H1 (cell line): ENCODE measurements around the gene TMEM117. TPM values are rescaled to one million over a fixed set of nuclear protein-coding genes. Genes with fewer than 3 reads are reported as not detected.

Experiments
- CTCF ChIA-PET: fragments of 300-600 bp; sonication (Branson Sonifier 250); formaldehyde crosslinking; loops from one replicate; lab custom pipeline; 2021; ENCODE audit not compliant: partially characterized antibody; lab: Charles Lee
- POLR2A ChIA-PET: fragments of 300-600 bp; sonication (Branson Sonifier 250); formaldehyde crosslinking; loops from one replicate; lab custom pipeline; 2021; ENCODE audit warnings: inconsistent platforms; ENCODE audit not compliant: partially characterized antibody; lab: Charles Lee
- DNase-seq, 2 experiments: peaks; one replicate each; pipeline versions ENCODE4 v3.0.0 to v3.0.0-alpha.2; 2010 to 2022; ENCODE audit warnings: low spot score in 2 of 2, low read depth in 1 of 2, mixed read lengths in 1 of 2
- FAIRE-seq: peaks from 2 replicates; lab custom pipeline; 2011; peaks lifted over from hg19 to GRCh38; lab: Jason Lieb, UNC
- H2AFZ ChIP-seq: 2 replicates; pipeline ENCODE4 v1.8.1; 2012; ENCODE audit warnings: low read length, inconsistent platforms
- H2AK5ac ChIP-seq: 2 replicates; pipeline ENCODE4 v1.6.1; 2013; ENCODE audit warnings: low read depth, low read length
- H2BK120ac ChIP-seq: replicated peaks from 2 replicates; pipeline ENCODE3; 2013; ENCODE audit warnings: low read depth, low read length, inconsistent platforms
- H2BK12ac ChIP-seq: 2 replicates; pipeline ENCODE4 v1.6.1; 2013; ENCODE audit warnings: low read depth, low read length
- H2BK15ac ChIP-seq: 2 replicates; pipeline ENCODE4 v1.6.1; 2013; ENCODE audit warnings: low read length
- H2BK20ac ChIP-seq: 2 replicates; pipeline ENCODE4 v1.6.1; 2013; ENCODE audit warnings: low read length
- H2BK5ac ChIP-seq: 2 replicates; pipeline ENCODE4 v1.6.1; 2013; ENCODE audit warnings: low read depth, low read length
- H3K14ac ChIP-seq: 2 replicates; pipeline ENCODE4 v1.6.1; 2013; ENCODE audit warnings: inconsistent platforms; ENCODE audit not compliant: insufficient read length
- H3K18ac ChIP-seq: 2 replicates; pipeline ENCODE4 v1.6.1; 2013; ENCODE audit warnings: low read length; ENCODE audit errors: extremely low read depth
- H3K23ac ChIP-seq: 2 replicates; pipeline ENCODE4 v1.6.1; 2013; ENCODE audit warnings: inconsistent platforms; ENCODE audit not compliant: insufficient read length
- H3K23me2 ChIP-seq: 2 replicates; pipeline ENCODE4 v1.6.1; 2013; ENCODE audit warnings: low read depth, low read length
- H3K27ac ChIP-seq: 2 replicates; pipeline ENCODE4 v1.6.1; 2011; ENCODE audit warnings: low read depth, low read length, inconsistent platforms
- H3K27me3 ChIP-seq, 4 experiments: replicated peaks in 1 of 4; 1 replicate in 1 of 4; 2 replicates in 3 of 4; pipeline versions ENCODE4 v1.6.1 to v1.8.1; 2011 to 2013; ENCODE audit warnings: low read length in 3 of 4, mild to moderate bottlenecking in 3 of 4, inconsistent platforms in 2 of 4, mixed read lengths in 2 of 4, moderate library complexity in 1 of 4; ENCODE audit not compliant: control insufficient read depth in 3 of 4, insufficient read depth in 3 of 4; ENCODE audit errors: extremely low read depth in 1 of 4
- H3K36me3 ChIP-seq, 4 experiments: 2 replicates each; pipeline versions ENCODE4 v1.6.1 to v1.8.1; 2011 to 2013; ENCODE audit warnings: mild to moderate bottlenecking in 4 of 4, low read length in 3 of 4, moderate library complexity in 2 of 4, control low read depth in 1 of 4, inconsistent platforms in 1 of 4; ENCODE audit not compliant: insufficient read depth in 4 of 4, control insufficient read depth in 2 of 4
- H3K4ac ChIP-seq: replicated peaks from 2 replicates; pipeline ENCODE3; 2013; ENCODE audit warnings: low read length, low read depth, mixed read lengths, inconsistent platforms; ENCODE audit not compliant: insufficient read length
- H3K4me1 ChIP-seq, 4 experiments: replicated peaks in 1 of 4; 1 replicate in 1 of 4; 2 replicates in 3 of 4; pipeline versions ENCODE4 v1.6.1 to v1.8.1; 2011 to 2013; ENCODE audit warnings: low read length in 3 of 4, inconsistent platforms in 2 of 4, mixed read lengths in 1 of 4; ENCODE audit not compliant: insufficient read depth in 4 of 4, control insufficient read depth in 3 of 4
- H3K4me2 ChIP-seq, 2 experiments: 2 replicates each; pipeline versions ENCODE4 v1.6.1 to v1.8.1; 2011 to 2013; ENCODE audit warnings: low read depth in 2 of 2, low read length in 2 of 2, control low read depth in 1 of 2, inconsistent platforms in 1 of 2, mild to moderate bottlenecking in 1 of 2; ENCODE audit not compliant: insufficient read depth in 1 of 2
- H3K4me3 ChIP-seq, 4 experiments: fragments of 200-600, 300-600 bp in 1 of 4; sonication (generic), shearing (Covaris generic), sonication (Bioruptor Twin) in 1 of 4; 2 replicates each; pipeline versions ENCODE4 v1.5.1 to v1.8.1; 2011 to 2016; ENCODE audit warnings: low read length in 4 of 4, low read depth in 3 of 4, control low read depth in 2 of 4, inconsistent platforms in 2 of 4, mild to moderate bottlenecking in 2 of 4, mixed read lengths in 1 of 4, moderate library complexity in 1 of 4; ENCODE audit not compliant: insufficient read depth in 2 of 4; ENCODE audit errors: extremely low read depth in 1 of 4
- H3K56ac ChIP-seq: replicated peaks from 2 replicates; pipeline ENCODE3; 2013; ENCODE audit warnings: low read depth, mild to moderate bottlenecking, mixed read lengths, low read length, inconsistent platforms; ENCODE audit not compliant: insufficient read length
- H3K79me1 ChIP-seq: 2 replicates; pipeline ENCODE4 v1.6.1; 2013; ENCODE audit warnings: low read depth, low read length, control low read depth
- H3K79me2 ChIP-seq, 2 experiments: 2 replicates each; pipeline versions ENCODE4 v1.6.1 to v1.8.1; 2012 to 2013; ENCODE audit warnings: low read length in 2 of 2, mild to moderate bottlenecking in 2 of 2, inconsistent platforms in 1 of 2; ENCODE audit not compliant: insufficient read depth in 2 of 2, control insufficient read depth in 1 of 2
- H3K9ac ChIP-seq, 4 experiments: replicated peaks in 1 of 4; 1 replicate in 1 of 4; 2 replicates in 3 of 4; pipeline versions ENCODE4 v1.6.1 to v1.8.1; 2011 to 2013; ENCODE audit warnings: low read depth in 3 of 4, low read length in 3 of 4, control low read depth in 2 of 4, mild to moderate bottlenecking in 2 of 4, moderate library complexity in 2 of 4, inconsistent platforms in 1 of 4; ENCODE audit errors: extremely low read depth in 1 of 4
- H3K9me3 ChIP-seq, 2 experiments: 2 replicates each; pipeline versions ENCODE4 v1.6.1 to v1.8.1; 2012 to 2013; ENCODE audit warnings: mild to moderate bottlenecking in 2 of 2, moderate library complexity in 2 of 2, control low read depth in 1 of 2, inconsistent platforms in 1 of 2, low read depth in 1 of 2, low read length in 1 of 2, mixed read lengths in 1 of 2; ENCODE audit not compliant: insufficient read depth in 2 of 2
- H4K20me1 ChIP-seq, 2 experiments: replicated peaks in 1 of 2; 2 replicates each; pipeline versions ENCODE3 to v1.8.1; 2011 to 2013; ENCODE audit warnings: inconsistent platforms in 2 of 2, low read length in 2 of 2, mild to moderate bottlenecking in 1 of 2; ENCODE audit not compliant: insufficient read depth in 2 of 2, control insufficient read depth in 1 of 2
- H4K5ac ChIP-seq: 2 replicates; pipeline ENCODE4 v1.6.1; 2013; ENCODE audit warnings: low read length, low read depth, mixed read lengths, inconsistent platforms; ENCODE audit not compliant: insufficient read length
- H4K8ac ChIP-seq: 2 replicates; pipeline ENCODE4 v1.8.0; 2013; ENCODE audit warnings: mild to moderate bottlenecking, moderate library complexity, low read length, inconsistent platforms; ENCODE audit not compliant: insufficient read depth; ENCODE audit errors: extremely low read depth
- H4K91ac ChIP-seq: replicated peaks from 2 replicates; pipeline ENCODE3; 2013; ENCODE audit warnings: low read length, mixed read lengths, inconsistent platforms; ENCODE audit not compliant: insufficient read length
- MAFK ChIP-seq: IDR thresholded peaks from 2 replicates; pipeline ENCODE4 v1.6.1; 2012; ENCODE audit warnings: low read depth, mild to moderate bottlenecking, improper control_type of control experiment, low read length
- NANOG ChIP-seq: IDR thresholded peaks from 2 replicates; pipeline ENCODE4 v1.6.1; 2011; ENCODE audit warnings: low read length, low read depth, mild to moderate bottlenecking, inconsistent platforms; ENCODE audit not compliant: insufficient read depth, poor library complexity, severe bottlenecking
- TEAD4 ChIP-seq: IDR thresholded peaks from 2 replicates; pipeline ENCODE4 v1.6.1; 2012; ENCODE audit warnings: low read depth, low read length, inconsistent platforms, mixed read lengths
- polyA plus RNA-seq, 7 experiments: library from polyadenylated mRNA; depleted of rRNA in 3 of 7; stranded (reverse) in 5 of 7; unstranded in 2 of 7; fragments of >200 nt in 5 of 7; fragments of 200-250 nt in 2 of 7; gene quantifications; 1 replicate in 5 of 7; 2 replicates in 1 of 7; 4 replicates in 1 of 7; pipeline versions ENCODE4 v1.2.1 to v1.2.3, GENCODE V29; 2011 to 2013; ENCODE audit warnings: missing spikeins in 2 of 7, mixed read lengths in 2 of 7
- total RNA-seq: library from RNA; stranded (reverse); fragmentation: NEBNext Ultra II Directional; extraction: Animal tissue kit (Norgen Biotek cat#: 25700); gene quantifications from 2 replicates; pipeline ENCODE4 v1.2.1, GENCODE V29; 2021

The TMEM117 gene
- total and polyA plus RNA-seq, 2 of the 8 experiments (the other 6 are each of a cell fraction or from before 2014, with no cell fraction given): 0.80 to 1.4 TPM

- DNase-seq (no peak), FAIRE-seq (no peak)
- no peak overlapping the region for H4K91ac ChIP-seq
- H3K9ac ChIP-seq: no peak overlapping the region
- H3K79me2 ChIP-seq: no peaks in the 10 kb centered on the region
- TF ChIP-seq MAFK (no peak), TEAD4 (no peak), NANOG (no peak)
- H3K23me2 ChIP-seq: no peaks in the 10 kb centered on the region
- H3K14ac ChIP-seq: no peak overlapping the region
- H2AFZ ChIP-seq: no peak overlapping the region
- no peak overlapping the region for H2BK20ac ChIP-seq
- H3K23ac ChIP-seq: no peak overlapping the region
- ChIA-PET POLR2A (interaction anchor here (0.6 kb wide), 1 partner anchor 734 kb away, joined by 3 read pairs; no protein-coding TSS in a partner anchor), CTCF (interaction anchor here (0.6 to 1.5 kb wide), 5 partner anchors 29 to 710 kb away, joined by 3 to 4 read pairs (median 3); no protein-coding TSS in a partner anchor)
- no peak overlapping the region for H2AK5ac ChIP-seq
- H2BK120ac ChIP-seq: no peak overlapping the region
- H3K27ac ChIP-seq: no peak overlapping the region
- no peaks in the 10 kb centered on the region for H3K4me1 ChIP-seq
- no peak overlapping the region for H4K8ac ChIP-seq
- H3K9me3 ChIP-seq: no peaks in the 10 kb centered on the region
- H3K36me3 ChIP-seq: 0 out of 8 replicates have a peak, but pooled peaks cover 0 to 2% (median 0%) of the 10 kb centered on the region in 4 experiments
- no peaks in the 10 kb centered on the region for H3K79me1 ChIP-seq
- no peak overlapping the region for H3K56ac ChIP-seq
- H2BK15ac ChIP-seq: no peak overlapping the region
- H4K20me1 ChIP-seq: no peaks in the 10 kb centered on the region
- no peaks in the 10 kb centered on the region for H3K27me3 ChIP-seq
- no peak overlapping the region for H3K4me2 ChIP-seq
- H4K5ac ChIP-seq: no peak overlapping the region
- H2BK5ac ChIP-seq: no peak overlapping the region
- H2BK12ac ChIP-seq: no peak overlapping the region
- H3K4me3 ChIP-seq: no peak overlapping the region
- no peak overlapping the region for H3K4ac ChIP-seq
- no peak overlapping the region for H3K18ac ChIP-seq
Measured at GRCh38 chr12:44159216-44159615, 323.3 kb downstream of the TMEM117 start.
